ENCODE results near the gene THSD1. TPM values are rescaled to one million over a fixed set of nuclear protein-coding genes. Genes with fewer than 3 reads are reported as not detected.

THSD1 gene, protein sequence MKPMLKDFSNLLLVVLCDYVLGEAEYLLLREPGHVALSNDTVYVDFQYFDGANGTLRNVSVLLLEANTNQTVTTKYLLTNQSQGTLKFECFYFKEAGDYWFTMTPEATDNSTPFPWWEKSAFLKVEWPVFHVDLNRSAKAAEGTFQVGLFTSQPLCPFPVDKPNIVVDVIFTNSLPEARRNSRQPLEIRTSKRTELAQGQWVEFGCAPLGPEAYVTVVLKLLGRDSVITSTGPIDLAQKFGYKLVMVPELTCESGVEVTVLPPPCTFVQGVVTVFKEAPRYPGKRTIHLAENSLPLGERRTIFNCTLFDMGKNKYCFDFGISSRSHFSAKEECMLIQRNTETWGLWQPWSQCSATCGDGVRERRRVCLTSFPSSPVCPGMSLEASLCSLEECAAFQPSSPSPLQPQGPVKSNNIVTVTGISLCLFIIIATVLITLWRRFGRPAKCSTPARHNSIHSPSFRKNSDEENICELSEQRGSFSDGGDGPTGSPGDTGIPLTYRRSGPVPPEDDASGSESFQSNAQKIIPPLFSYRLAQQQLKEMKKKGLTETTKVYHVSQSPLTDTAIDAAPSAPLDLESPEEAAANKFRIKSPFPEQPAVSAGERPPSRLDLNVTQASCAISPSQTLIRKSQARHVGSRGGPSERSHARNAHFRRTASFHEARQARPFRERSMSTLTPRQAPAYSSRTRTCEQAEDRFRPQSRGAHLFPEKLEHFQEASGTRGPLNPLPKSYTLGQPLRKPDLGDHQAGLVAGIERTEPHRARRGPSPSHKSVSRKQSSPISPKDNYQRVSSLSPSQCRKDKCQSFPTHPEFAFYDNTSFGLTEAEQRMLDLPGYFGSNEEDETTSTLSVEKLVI
- 9.2 to 15.4 TPM (median 9.7 TPM) in 3 replicates for polyA plus RNA-seq
- polyA plus RNA-seq (2011; ENCODE audit: low read depth) = 8.0 TPM
- polyA plus RNA-seq (2011; cell fraction: cytosol; rRNA removed) = 5.2 and 5.3 TPM in 2 replicates
- 21.1 and 25.2 TPM in 2 replicates for polyA plus RNA-seq (2011; cell fraction: nucleus; rRNA removed)
- 6.5 and 11.4 TPM in 2 replicates for polyA plus RNA-seq (2012; ENCODE audit: low replicate concordance)
- polyA minus RNA-seq = 9.6 to 25.4 TPM (median 19.5 TPM) in 3 replicates
- 10.7 TPM for polyA minus RNA-seq (2011; cell fraction: cytosol; rRNA and poly(A)+ RNA removed)
- 20.2 and 27.3 TPM in 2 replicates for polyA minus RNA-seq (2011; cell fraction: nucleus; rRNA and poly(A)+ RNA removed)

DNA sequence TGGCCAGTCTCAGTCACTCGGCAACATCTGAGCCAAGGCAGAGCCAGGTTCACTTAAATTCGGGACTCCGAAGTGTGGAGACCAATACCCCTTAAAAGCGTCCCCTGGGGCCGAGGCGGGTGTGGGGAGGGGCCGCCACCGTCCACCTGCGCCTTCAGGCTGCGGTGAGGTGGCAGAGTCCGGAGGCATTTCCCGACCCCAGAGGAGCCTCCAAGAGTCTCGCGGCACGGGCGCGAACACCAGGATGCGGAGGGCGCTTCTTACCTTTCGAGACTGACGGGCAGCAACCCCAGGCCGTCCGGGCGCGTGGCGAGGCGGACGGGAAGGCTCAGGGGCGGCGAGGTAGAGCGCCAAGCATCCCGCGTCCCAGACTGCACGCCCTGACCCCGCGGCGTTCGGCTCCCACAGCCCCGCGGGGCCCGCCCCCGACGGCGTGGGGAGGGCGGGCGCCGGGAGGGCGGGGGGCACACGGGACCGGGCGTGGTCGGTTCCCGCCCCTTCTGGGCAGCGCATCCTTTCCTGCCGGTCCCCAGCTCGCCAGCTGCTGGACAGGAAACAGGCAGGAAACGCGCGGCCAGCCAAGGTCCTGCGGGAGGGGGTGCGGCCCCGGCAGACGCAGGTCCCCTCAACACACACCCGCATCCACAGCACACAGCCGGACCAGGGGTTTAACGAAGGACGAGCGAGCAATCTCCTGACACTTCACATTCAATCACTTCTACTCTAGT is at the start of gene THSD1:
THSD1 (minus strand) TSS at position 406 of the 728 bp plus-strand sequence. CDS start 3,572 bp downstream, outside the sequence.
- FAIRE-seq (no peak), DNase-seq (ENCODE audit: low read depth, low spot score) (no peak)
- no peaks in the 10 kb centered on the region for H3K9me3 ChIP-seq (ENCODE audit: control insufficient read depth, low read depth, low read length)
- H4K20me1 ChIP-seq (ENCODE audit: control insufficient read depth, extremely low read depth, insufficient read depth, low read length) = no peaks in the 10 kb centered on the region
- H3K27ac ChIP-seq (ENCODE audit: control insufficient read depth, insufficient read depth, low read length) = peak within 1 kb of the TSS; percentile 69
- H3K4me3 ChIP-seq (ENCODE audit: control insufficient read depth in 2 of 3, extremely low read depth in 1 of 3, insufficient read depth in 2 of 3, low read depth in 1 of 3, low read length in 3 of 3) = peak within 1 kb of the TSS; percentile 78 to 89 (median 88)
- dilution Hi-C loops (cut with MboI; ENCODE audit: extremely low pct_ligation_motif_present, low sequenced_read_pairs) = no loop called here
- H3K79me2 ChIP-seq (ENCODE audit: control insufficient read depth, insufficient read depth, low read length) = peaks cover 5% of the 10 kb centered on the region
- TF ChIP-seq, protein P1, sequence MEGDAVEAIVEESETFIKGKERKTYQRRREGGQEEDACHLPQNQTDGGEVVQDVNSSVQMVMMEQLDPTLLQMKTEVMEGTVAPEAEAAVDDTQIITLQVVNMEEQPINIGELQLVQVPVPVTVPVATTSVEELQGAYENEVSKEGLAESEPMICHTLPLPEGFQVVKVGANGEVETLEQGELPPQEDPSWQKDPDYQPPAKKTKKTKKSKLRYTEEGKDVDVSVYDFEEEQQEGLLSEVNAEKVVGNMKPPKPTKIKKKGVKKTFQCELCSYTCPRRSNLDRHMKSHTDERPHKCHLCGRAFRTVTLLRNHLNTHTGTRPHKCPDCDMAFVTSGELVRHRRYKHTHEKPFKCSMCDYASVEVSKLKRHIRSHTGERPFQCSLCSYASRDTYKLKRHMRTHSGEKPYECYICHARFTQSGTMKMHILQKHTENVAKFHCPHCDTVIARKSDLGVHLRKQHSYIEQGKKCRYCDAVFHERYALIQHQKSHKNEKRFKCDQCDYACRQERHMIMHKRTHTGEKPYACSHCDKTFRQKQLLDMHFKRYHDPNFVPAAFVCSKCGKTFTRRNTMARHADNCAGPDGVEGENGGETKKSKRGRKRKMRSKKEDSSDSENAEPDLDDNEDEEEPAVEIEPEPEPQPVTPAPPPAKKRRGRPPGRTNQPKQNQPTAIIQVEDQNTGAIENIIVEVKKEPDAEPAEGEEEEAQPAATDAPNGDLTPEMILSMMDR (optimal IDR thresholded peaks at IDR 0.05 in 1 of 3, IDR thresholded peaks at IDR 0.05 in 1 of 3, conservative IDR thresholded peaks at IDR 0.05 in 1 of 3; ENCODE audit: extremely low read depth in 1 of 3, insufficient read depth in 2 of 3, low read length in 3 of 3) = no peak
- TF ChIP-seq EZH2 (IDR thresholded peaks at IDR 0.05; ENCODE audit: low read length) = no peak
- peaks cover 11% of the 10 kb centered on the region for H3K4me1 ChIP-seq (ENCODE audit: control insufficient read depth, extremely low read depth, insufficient read depth, low read length)
- peak within 1 kb of the TSS; percentile 88 for H3K9ac ChIP-seq (ENCODE audit: control insufficient read depth, extremely low read depth, insufficient read depth, low read length)
- no peaks in the 10 kb centered on the region for H3K27me3 ChIP-seq (ENCODE audit: control insufficient read depth, extremely low read depth, insufficient read depth, low read length)
- no peaks in the 10 kb centered on the region for H3K9me1 ChIP-seq (ENCODE audit: control insufficient read depth, extremely low read depth, insufficient read depth, low read length)
- no peaks in the 10 kb centered on the region for H3K36me3 ChIP-seq (ENCODE audit: control insufficient read depth in 2 of 2, extremely low read depth in 1 of 2, insufficient read depth in 2 of 2, low read length in 2 of 2)
- H3K4me2 ChIP-seq (ENCODE audit: control insufficient read depth, extremely low read depth, insufficient read depth, low read depth, low read length) = peak within 1 kb of the TSS; percentile 75
- H2AFZ ChIP-seq (ENCODE audit: control insufficient read depth, low read length) = peak within 1 kb of the TSS; percentile 85

DNA sequence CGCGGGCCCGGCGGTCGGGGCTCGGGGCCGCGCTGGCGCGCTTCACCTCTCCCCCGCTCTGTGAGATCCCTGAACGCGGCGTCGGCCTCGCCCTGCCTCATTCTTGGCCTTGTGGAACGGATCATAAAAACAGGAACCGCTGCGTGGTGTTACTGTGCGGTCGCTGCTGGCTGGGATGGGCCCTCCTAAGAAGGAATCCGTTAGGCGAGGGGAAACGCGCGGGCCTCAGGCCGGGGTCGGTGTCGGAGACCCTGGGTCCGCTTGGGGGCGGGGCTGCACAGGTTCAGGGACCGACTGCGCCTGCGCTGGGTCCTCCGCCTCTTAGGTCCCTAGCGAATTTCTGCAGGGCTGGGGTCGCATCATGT is 49.7 kb upstream of the THSD1 start:
- H3K4me2 ChIP-seq (ENCODE audit: control insufficient read depth, extremely low read depth, insufficient read depth, low read depth, low read length) = peak overlapping the region; percentile 89
- TF ChIP-seq EZH2 (IDR thresholded peaks at IDR 0.05; ENCODE audit: low read length) = no peak
- TF ChIP-seq, protein P1 (optimal IDR thresholded peaks at IDR 0.05 in 1 of 3, IDR thresholded peaks at IDR 0.05 in 1 of 3, conservative IDR thresholded peaks at IDR 0.05 in 1 of 3; ENCODE audit: extremely low read depth in 1 of 3, insufficient read depth in 2 of 3, low read length in 3 of 3) = no peak
- peaks cover 44% of the 10 kb centered on the region for H3K4me1 ChIP-seq (ENCODE audit: control insufficient read depth, extremely low read depth, insufficient read depth, low read length)
- peak overlapping the region; percentile 100 for H2AFZ ChIP-seq (ENCODE audit: control insufficient read depth, low read length)
- peaks cover 0 to 7% of the 10 kb centered on the region in 2 experiments for H3K36me3 ChIP-seq (ENCODE audit: control insufficient read depth in 2 of 2, extremely low read depth in 1 of 2, insufficient read depth in 2 of 2, low read length in 2 of 2)
- no peak for DNase-seq (ENCODE audit: low read depth, low spot score)
- peak overlapping the region; percentile 98 for H3K9ac ChIP-seq (ENCODE audit: control insufficient read depth, extremely low read depth, insufficient read depth, low read length)
- no peak for FAIRE-seq
- H3K9me3 ChIP-seq (ENCODE audit: control insufficient read depth, low read depth, low read length) = no peaks in the 10 kb centered on the region
- no peaks in the 10 kb centered on the region for H3K9me1 ChIP-seq (ENCODE audit: control insufficient read depth, extremely low read depth, insufficient read depth, low read length)
- dilution Hi-C loops (cut with MboI; ENCODE audit: extremely low pct_ligation_motif_present, low sequenced_read_pairs) = no loop called here
- H3K4me3 ChIP-seq (ENCODE audit: control insufficient read depth in 2 of 3, extremely low read depth in 1 of 3, insufficient read depth in 2 of 3, low read depth in 1 of 3, low read length in 3 of 3) = peak overlapping the region; percentile 89 to 99 (median 94)
- H3K27me3 ChIP-seq (ENCODE audit: control insufficient read depth, extremely low read depth, insufficient read depth, low read length) = no peaks in the 10 kb centered on the region
- H3K79me2 ChIP-seq (ENCODE audit: control insufficient read depth, insufficient read depth, low read length) = peaks cover 43% of the 10 kb centered on the region
- H3K27ac ChIP-seq (ENCODE audit: control insufficient read depth, insufficient read depth, low read length) = peak overlapping the region; percentile 99
- H4K20me1 ChIP-seq (ENCODE audit: control insufficient read depth, extremely low read depth, insufficient read depth, low read length) = no peaks in the 10 kb centered on the region
